Neural progenitor cell (in vitro differentiated cells): Measurements from ENCODE around the gene GSTK1. TPM values are rescaled to one million over a fixed set of nuclear protein-coding genes. Genes with fewer than 3 reads are reported as not detected.

Experiments used
- DNase-seq: peaks from one replicate; pipeline ENCODE4 v3.0.0-alpha.2; 2016; ENCODE audit warnings: low spot score
- H2AFZ ChIP-seq: fragments of 200-600 bp; sonication (generic); replicated peaks from 2 replicates; pipeline ENCODE4 v1.6.1; 2016; ENCODE audit warnings: antibody characterized with exemption
- H3F3A ChIP-seq: fragments of 200-600 bp; sonication (generic); 2 replicates; pipeline ENCODE4 v1.6.1; 2016; ENCODE audit warnings: antibody characterized with exemption, low read depth
- H3K27ac ChIP-seq: fragments of 200-600 bp; sonication (generic); 2 replicates; pipeline ENCODE4 v1.5.1; 2016; ENCODE audit warnings: mild to moderate bottlenecking
- H3K27me3 ChIP-seq: fragments of 200-600 bp; sonication (generic); 2 replicates; pipeline ENCODE4 v1.6.1; 2016; ENCODE audit warnings: mild to moderate bottlenecking, moderate library complexity
- H3K36me3 ChIP-seq: fragments of 200-600 bp; sonication (generic); 2 replicates; pipeline ENCODE4 v1.5.1; 2016
- H3K4me1 ChIP-seq: fragments of 200-600 bp; sonication (generic); 2 replicates; pipeline ENCODE4 v1.6.1; 2016; ENCODE audit warnings: mixed run types
- H3K4me2 ChIP-seq: fragments of 200-600 bp; sonication (generic); 2 replicates; pipeline ENCODE4 v1.6.1; 2016
- H3K4me3 ChIP-seq: fragments of 200-600 bp; sonication (generic); 2 replicates; pipeline ENCODE4 v1.5.1; 2016
- H3K79me2 ChIP-seq: fragments of 200-600 bp; sonication (generic); 2 replicates; pipeline ENCODE4 v1.6.1; 2016; ENCODE audit warnings: low read depth
- H3K9ac ChIP-seq: fragments of 200-600 bp; sonication (generic); 2 replicates; pipeline ENCODE4 v1.6.1; 2016
- H3K9me3 ChIP-seq: fragments of 200-600 bp; sonication (generic); 2 replicates; pipeline ENCODE4 v1.5.1; 2016; ENCODE audit warnings: low read depth
- H4K20me1 ChIP-seq: fragments of 200-600 bp; sonication (generic); 2 replicates; pipeline ENCODE4 v1.6.1; 2016; ENCODE audit warnings: low read depth
- H3K27ac Mint-ChIP-seq: 3 replicates; pipeline ENCODE4 v1.8.0; 2021; ENCODE audit warnings: mixed read lengths
- H3K27me3 Mint-ChIP-seq: 2 replicates; pipeline ENCODE4 v1.8.0; 2022; ENCODE audit warnings: low read depth, mild to moderate bottlenecking, inconsistent platforms, moderate library complexity, mixed read lengths; ENCODE audit not compliant: insufficient read depth
- H3K36me3 Mint-ChIP-seq: 3 replicates; pipeline ENCODE4 v1.8.0; 2021; ENCODE audit warnings: mixed read lengths
- H3K4me1 Mint-ChIP-seq: 3 replicates; pipeline ENCODE4 v1.8.0; 2021; ENCODE audit warnings: mixed read lengths
- H3K4me3 Mint-ChIP-seq: 3 replicates; pipeline ENCODE4 v1.8.0; 2021; ENCODE audit warnings: mild to moderate bottlenecking, moderate library complexity, mixed read lengths
- H3K9me3 Mint-ChIP-seq: 3 replicates; pipeline ENCODE4 v1.8.0; 2020; ENCODE audit warnings: mixed read lengths
- EZH2 ChIP-seq: fragments of 200-600 bp; sonication (generic); IDR thresholded peaks from 2 replicates; pipeline ENCODE4 v1.6.1; 2017; ENCODE audit warnings: antibody characterized with exemption, mild to moderate bottlenecking, moderate library complexity
- EZH2phosphoT487 ChIP-seq: fragments of 200-600 bp; sonication (generic); IDR thresholded peaks from 2 replicates; pipeline ENCODE4 v1.6.1; 2017; ENCODE audit warnings: antibody characterized with exemption
- total RNA-seq: library from RNA; depleted of rRNA; stranded (reverse); fragments of >200 nt; gene quantifications from 2 replicates; pipeline ENCODE4 v1.2.3, GENCODE V29; 2015; ENCODE audit warnings: low replicate concordance
- TF ChIP-seq, protein P1 (sequence below): fragments of 200-600 bp; sonication (generic); IDR thresholded peaks from 2 replicates; pipeline ENCODE4 v1.5.1; 2017; ENCODE audit warnings: antibody characterized with exemption, mild to moderate bottlenecking

Gene GSTK1
- total RNA-seq, 1 donor from 2014 or later, result 45.3 TPM

DNA sequence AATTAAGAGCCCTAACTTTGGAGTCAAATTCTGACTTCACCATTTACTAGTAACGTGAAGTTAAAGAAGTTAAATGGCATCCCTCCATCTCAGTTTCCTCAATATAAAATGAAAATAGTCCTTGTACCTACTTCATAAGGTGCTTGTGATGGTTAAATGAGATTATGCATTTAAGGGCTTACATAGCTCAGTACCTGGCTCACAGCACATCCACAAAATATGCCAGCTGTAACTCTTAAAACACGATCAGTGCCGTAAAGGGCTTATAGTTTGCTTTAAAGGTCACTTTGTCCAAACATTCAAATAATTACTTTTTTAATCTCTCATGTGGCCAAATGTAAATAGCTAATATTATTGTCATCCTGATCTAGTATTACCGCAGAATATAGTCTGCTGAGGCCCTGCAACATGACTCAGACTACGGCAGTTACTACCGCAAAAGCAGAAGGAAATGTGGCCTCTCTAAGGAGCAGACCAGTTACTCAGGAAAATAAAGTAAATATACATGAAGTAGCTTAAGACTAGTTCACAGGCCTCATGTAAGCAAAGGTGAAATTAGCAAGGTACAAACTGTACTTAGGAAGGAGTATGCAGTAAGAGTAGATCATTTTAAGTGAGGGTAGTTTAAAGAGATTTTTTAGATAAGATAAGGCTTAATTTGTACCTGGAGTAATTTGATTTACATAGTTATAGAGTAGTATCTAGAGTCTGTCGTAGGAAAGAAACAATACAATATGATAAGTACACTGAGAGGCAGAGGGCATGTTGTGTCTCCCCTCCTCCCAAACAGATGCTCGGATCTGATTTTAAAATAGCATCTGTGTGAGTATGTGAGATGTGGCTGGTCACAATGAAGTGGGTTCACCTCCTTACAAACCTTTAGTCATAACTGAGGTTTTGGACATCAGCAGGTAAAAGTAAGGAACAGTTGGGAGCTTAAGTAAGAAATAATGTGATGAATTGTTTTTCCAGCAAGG, 38.0 kb downstream of the GSTK1 start:
- H3K4me3 ChIP-seq, result no peak overlapping the region
- no peak overlapping the region for H3K27ac ChIP-seq
- peaks cover 13% of the 10 kb centered on the region for H4K20me1 ChIP-seq
- TF ChIP-seq, protein P1, sequence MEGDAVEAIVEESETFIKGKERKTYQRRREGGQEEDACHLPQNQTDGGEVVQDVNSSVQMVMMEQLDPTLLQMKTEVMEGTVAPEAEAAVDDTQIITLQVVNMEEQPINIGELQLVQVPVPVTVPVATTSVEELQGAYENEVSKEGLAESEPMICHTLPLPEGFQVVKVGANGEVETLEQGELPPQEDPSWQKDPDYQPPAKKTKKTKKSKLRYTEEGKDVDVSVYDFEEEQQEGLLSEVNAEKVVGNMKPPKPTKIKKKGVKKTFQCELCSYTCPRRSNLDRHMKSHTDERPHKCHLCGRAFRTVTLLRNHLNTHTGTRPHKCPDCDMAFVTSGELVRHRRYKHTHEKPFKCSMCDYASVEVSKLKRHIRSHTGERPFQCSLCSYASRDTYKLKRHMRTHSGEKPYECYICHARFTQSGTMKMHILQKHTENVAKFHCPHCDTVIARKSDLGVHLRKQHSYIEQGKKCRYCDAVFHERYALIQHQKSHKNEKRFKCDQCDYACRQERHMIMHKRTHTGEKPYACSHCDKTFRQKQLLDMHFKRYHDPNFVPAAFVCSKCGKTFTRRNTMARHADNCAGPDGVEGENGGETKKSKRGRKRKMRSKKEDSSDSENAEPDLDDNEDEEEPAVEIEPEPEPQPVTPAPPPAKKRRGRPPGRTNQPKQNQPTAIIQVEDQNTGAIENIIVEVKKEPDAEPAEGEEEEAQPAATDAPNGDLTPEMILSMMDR, result no peak
- TF ChIP-seq EZH2 (no peak), EZH2phosphoT487 (no peak)
- no peaks in the 10 kb centered on the region for H3K9me3 ChIP-seq
- Mint-ChIP-seq H3K36me3 (peaks cover 74% of the 10 kb centered on the region), H3K4me3 (no peak overlapping the region), H3K9me3 (no peaks in the 10 kb centered on the region), H3K27me3 (no peaks in the 10 kb centered on the region), H3K27ac (no peak overlapping the region), H3K4me1 (no peaks in the 10 kb centered on the region)
- H2AFZ ChIP-seq, result no peak overlapping the region
- H3F3A ChIP-seq, result peaks cover 16% of the 10 kb centered on the region
- H3K79me2 ChIP-seq, result no peaks in the 10 kb centered on the region
- H3K4me1 ChIP-seq, result no peaks in the 10 kb centered on the region
- no peak overlapping the region for H3K4me2 ChIP-seq
- H3K27me3 ChIP-seq, result no peaks in the 10 kb centered on the region
- H3K36me3 ChIP-seq, result peaks cover 47% of the 10 kb centered on the region
- no peak for DNase-seq
- H3K9ac ChIP-seq, result no peak overlapping the region

DNA sequence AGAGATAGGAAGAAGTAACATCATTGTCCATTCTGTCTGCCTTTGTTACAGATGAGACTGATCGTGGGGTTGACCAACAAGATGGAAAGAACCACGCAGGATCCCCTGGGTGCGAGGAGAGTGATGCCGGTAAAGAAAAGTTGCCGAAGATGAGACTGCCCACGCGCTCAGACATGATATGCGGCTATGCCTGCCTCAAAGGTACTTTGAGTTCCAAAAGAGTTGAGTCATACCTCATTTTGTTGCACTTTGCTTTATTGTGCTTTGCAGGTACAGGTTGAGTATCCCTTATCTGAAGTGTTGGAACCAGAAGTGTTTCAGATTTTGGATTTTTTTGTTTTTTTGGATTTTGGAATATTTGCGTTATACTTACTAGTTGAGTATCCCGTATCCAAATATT, 40.5 kb downstream of the GSTK1 start:
- peaks cover 35% of the 10 kb centered on the region for H3K36me3 ChIP-seq
- H3K27ac ChIP-seq, result no peak overlapping the region

DNA sequence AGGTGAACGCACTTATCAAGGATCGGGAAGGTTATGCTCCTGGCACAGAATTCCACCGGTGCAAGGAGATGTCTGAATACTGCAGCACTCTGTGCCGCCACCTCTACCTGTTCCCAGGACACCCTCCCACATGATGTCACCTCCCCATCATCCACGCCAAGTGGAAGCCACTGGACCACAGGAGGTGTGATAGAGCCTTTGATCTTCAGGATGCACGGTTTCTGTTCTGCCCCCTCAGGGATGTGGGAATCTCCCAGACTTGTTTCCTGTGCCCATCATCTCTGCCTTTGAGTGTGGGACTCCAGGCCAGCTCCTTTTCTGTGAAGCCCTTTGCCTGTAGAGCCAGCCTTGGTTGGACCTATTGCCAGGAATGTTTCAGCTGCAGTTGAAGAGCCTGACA, 41.7 kb downstream of the GSTK1 start:
- Histone ChIP-seq H3K4me2 (no peak overlapping the region), H3K4me3 (no peak overlapping the region), H2AFZ (no peak overlapping the region), H3K4me1 (no peaks in the 10 kb centered on the region), H3K9ac (no peak overlapping the region), H3K27me3 (no peaks in the 10 kb centered on the region), H4K20me1 (peaks cover 10% of the 10 kb centered on the region), H3F3A (peaks cover 6% of the 10 kb centered on the region), H3K79me2 (no peaks in the 10 kb centered on the region), H3K27ac (no peak overlapping the region), H3K9me3 (no peaks in the 10 kb centered on the region), H3K36me3 (peaks cover 35% of the 10 kb centered on the region)
- no peak overlapping the region for H3K4me3 Mint-ChIP-seq
- no peaks in the 10 kb centered on the region for H3K27me3 Mint-ChIP-seq
- H3K36me3 Mint-ChIP-seq, result peaks cover 77% of the 10 kb centered on the region
- DNase-seq, result no peak
- H3K4me1 Mint-ChIP-seq, result no peaks in the 10 kb centered on the region
- no peak overlapping the region for H3K27ac Mint-ChIP-seq
- TF ChIP-seq, protein P1, result no peak
- TF ChIP-seq EZH2 (no peak), EZH2phosphoT487 (no peak)
- no peaks in the 10 kb centered on the region for H3K9me3 Mint-ChIP-seq

More for the DNA sequence above, 40.5 kb downstream of the GSTK1 start:
- Histone ChIP-seq H3K9ac (no peak overlapping the region), H3K79me2 (no peaks in the 10 kb centered on the region), H3K27me3 (no peaks in the 10 kb centered on the region), H4K20me1 (peaks cover 10% of the 10 kb centered on the region), H3F3A (peaks cover 16% of the 10 kb centered on the region), H2AFZ (no peak overlapping the region), H3K4me3 (no peak overlapping the region), H3K4me1 (no peaks in the 10 kb centered on the region), H3K4me2 (no peak overlapping the region), H3K9me3 (no peaks in the 10 kb centered on the region)
- no peak overlapping the region for H3K27ac Mint-ChIP-seq
- peaks cover 75% of the 10 kb centered on the region for H3K36me3 Mint-ChIP-seq
- no peak overlapping the region for H3K4me3 Mint-ChIP-seq
- DNase-seq, result no peak
- no peaks in the 10 kb centered on the region for H3K27me3 Mint-ChIP-seq
- no peaks in the 10 kb centered on the region for H3K9me3 Mint-ChIP-seq
- TF ChIP-seq, protein P1, result no peak
- TF ChIP-seq EZH2 (no peak), EZH2phosphoT487 (no peak)
- H3K4me1 Mint-ChIP-seq, result no peaks in the 10 kb centered on the region
